ENCODE data around the gene DLX3.

DLX3 gene

DNA sequence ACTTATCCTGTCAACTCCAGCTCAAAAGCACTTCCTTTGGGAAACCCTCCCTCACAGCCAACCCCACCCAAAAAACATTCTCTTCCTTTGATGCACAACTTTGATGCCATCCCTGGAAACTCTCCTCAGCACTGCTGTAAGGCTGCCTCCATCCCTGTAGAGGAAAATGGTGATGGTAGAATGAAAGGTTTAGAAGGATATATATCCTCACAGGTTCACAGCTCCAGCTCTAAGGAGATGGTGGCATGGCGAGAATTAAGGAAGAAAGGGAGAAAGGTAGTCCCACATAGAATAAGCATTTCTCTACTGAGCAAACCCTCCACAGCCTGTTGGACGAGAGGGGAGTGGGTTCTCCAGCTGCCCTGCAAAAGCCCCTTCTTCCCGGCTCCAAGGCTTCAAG is 28.3 kb downstream of the DLX3 start:
- TF ChIP-seq CTCF (IDR thresholded peaks at IDR 0.05; ENCODE audit: control insufficient read depth, insufficient read depth, low read depth, low read length, missing control alignments): no peak
- no peak overlapping the region for H3K4me3 ChIP-seq (ENCODE audit: control insufficient read depth, low read depth, low read length)
- no peak for DNase-seq (ENCODE audit: low read depth)

DNA sequence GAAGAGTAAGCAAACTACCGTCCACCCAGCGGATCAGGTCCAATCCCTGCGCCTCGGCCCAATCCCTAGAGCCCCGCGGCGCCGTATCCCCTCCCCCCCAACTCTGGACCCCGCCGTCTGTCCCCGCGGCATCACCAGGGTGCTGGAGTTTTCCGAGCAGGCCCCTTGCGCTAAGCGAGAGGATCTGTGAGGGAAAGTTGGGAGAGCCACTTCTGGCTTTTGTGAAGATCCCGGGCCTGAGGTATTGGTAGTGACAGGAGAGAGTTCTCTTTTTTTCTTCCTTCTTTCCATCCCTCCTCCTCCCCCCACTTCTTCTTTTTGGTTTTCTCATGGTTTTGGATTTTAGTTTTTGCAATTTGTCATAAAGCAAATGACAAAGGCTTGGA is 29.5 kb downstream of the DLX3 start:
- no peak for DNase-seq (ENCODE audit: low read depth)
- no peak for TF ChIP-seq CTCF (IDR thresholded peaks at IDR 0.05; ENCODE audit: control insufficient read depth, insufficient read depth, low read depth, low read length, missing control alignments)
- H3K4me3 ChIP-seq (ENCODE audit: control insufficient read depth, low read depth, low read length): no peak overlapping the region

DNA sequence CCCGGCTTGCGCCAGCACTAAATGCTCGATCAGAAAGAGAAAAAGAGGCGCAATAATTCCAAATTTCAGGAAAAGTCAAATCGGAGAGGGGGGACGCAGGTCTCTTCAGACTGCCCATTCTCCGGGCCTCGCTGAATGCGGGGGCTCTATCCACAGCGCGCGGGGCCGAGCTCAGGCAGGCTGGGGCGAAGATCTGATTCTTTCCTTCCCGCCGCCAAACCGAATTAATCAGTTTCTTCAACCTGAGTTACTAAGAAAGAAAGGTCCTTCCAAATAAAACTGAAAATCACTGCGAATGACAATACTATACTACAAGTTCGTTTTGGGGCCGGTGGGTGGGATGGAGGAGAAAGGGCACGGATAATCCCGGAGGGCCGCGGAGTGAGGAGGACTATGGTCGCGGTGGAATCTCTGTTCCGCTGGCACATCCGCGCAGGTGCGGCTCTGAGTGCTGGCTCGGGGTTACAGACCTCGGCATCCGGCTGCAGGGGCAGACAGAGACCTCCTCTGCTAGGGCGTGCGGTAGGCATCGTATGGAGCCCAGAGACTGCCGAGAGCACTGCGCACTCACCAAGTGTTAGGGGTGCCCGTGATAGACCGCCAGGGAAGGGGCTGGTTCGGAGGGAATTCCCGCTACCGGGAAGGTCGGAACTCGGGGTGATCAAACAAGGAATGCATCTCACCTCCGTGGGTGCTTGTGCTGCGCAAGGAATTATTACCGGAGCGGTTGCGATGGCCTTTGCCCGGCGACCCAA is 30.1 kb downstream of the DLX3 start:
- no peak for TF ChIP-seq CTCF (IDR thresholded peaks at IDR 0.05; ENCODE audit: control insufficient read depth, insufficient read depth, low read depth, low read length, missing control alignments)
- no peak for DNase-seq (ENCODE audit: low read depth)
- H3K4me3 ChIP-seq (ENCODE audit: control insufficient read depth, low read depth, low read length): no peak overlapping the region

DNA sequence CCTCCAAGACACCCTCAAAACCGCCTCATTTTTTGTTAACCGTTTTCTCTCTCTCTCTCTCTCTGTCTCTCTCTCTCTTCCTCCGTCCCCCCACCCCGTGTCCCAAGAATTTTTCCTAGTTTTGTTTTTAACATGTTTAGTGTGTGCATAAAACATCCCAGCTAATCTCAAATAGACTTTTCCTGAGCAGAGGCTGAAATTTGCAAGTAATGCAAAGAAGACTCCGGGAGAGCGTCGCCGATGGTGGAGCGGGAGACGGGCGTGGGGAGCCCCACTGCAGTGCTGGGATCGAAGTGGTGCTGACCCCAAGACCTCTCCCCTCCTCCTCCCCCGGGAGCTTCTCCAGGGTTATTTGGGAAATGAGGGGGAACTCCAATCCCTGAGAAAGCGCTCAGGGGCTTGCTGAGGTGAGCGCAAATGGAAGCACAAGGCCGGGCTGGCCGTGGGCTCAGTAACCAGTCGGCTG is 30.7 kb downstream of the DLX3 start:
- H3K4me3 ChIP-seq (ENCODE audit: control insufficient read depth, low read depth, low read length): no peak overlapping the region
- TF ChIP-seq CTCF (IDR thresholded peaks at IDR 0.05; ENCODE audit: control insufficient read depth, insufficient read depth, low read depth, low read length, missing control alignments): no peak
- no peak for DNase-seq (ENCODE audit: low read depth)

DNA sequence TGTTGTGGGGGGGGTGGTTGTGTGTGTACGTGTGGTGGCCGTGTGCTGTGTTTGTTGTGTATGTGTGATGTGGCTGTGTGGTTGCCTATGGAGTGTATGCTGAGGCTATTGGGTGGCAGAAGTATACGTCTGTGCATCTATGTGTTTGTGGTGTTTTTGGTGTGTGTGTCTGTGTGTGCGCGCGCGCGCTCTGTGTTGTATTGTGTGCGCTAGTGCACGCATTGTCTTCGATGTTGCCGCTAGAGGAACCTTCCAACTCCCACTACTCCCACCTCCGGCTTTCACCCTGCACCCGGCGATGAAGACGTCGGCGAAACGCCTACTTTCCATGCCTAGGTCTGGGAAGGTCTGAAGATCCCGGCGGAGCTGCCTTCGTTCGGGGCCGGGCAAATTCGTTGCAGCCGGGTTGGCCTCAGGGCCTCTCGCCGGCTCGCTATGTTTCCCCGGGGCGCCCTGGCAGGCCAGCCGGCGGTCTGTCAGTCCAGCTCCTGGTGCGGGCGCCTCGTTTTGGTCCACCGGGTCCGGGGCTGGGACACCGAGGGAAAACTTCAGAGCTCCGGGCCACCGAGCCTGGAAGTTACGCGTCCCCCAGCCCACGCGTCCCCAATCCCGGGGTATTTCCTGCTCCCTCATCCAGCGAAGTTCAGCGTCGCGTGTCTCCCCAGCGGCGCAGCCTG is 31.3 kb downstream of the DLX3 start:
- no peak overlapping the region for H3K4me3 ChIP-seq (ENCODE audit: control insufficient read depth, low read depth, low read length)
- no peak for TF ChIP-seq CTCF (IDR thresholded peaks at IDR 0.05; ENCODE audit: control insufficient read depth, insufficient read depth, low read depth, low read length, missing control alignments)

DNA sequence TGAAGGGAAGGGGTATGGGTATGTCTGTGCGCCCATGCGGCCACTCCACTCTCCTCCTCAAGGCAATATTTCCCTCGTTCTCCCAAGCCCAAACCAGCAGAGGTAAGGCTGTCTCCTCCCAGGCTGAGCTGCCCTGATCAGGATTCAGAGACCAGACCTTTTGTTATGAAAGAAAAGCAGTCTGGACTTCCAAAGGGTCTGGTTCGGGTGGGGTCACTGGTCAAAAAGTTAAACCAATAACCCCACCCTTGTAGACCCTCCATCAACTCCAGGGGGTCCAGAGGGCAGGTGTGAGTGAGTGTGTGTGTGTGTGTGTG is 31.8 kb downstream of the DLX3 start:
- TF ChIP-seq CTCF (IDR thresholded peaks at IDR 0.05; ENCODE audit: control insufficient read depth, insufficient read depth, low read depth, low read length, missing control alignments): no peak
- H3K4me3 ChIP-seq (ENCODE audit: control insufficient read depth, low read depth, low read length): no peak overlapping the region
- DNase-seq (ENCODE audit: low read depth): no peak

More for the DNA sequence above, 31.3 kb downstream of the DLX3 start:
- no peak for DNase-seq (ENCODE audit: low read depth)

Measured in AG09309 (cell line).